ENCODE results near the gene PAPSS1. TPM values are rescaled to one million over a fixed set of nuclear protein-coding genes. Genes with fewer than 3 reads are reported as not detected.

Gene PAPSS1
- total RNA-seq, 1 experiment from 2014 or later: 83.6 TPM

GRCh38 chr4:107740950-107741701, 21.1 kb upstream of the PAPSS1 start:
- no peak overlapping the region for H3K18ac ChIP-seq (ENCODE audit: insufficient read length, low read depth, low read length)
- H4K91ac ChIP-seq (ENCODE audit: insufficient read length, low read depth, low read length): no peak overlapping the region
- Mint-ChIP-seq H3K36me3 (ENCODE audit: insufficient read depth in 1 of 3, low read depth in 3 of 3) (peaks cover 0 to 16% (median 2%) of the 10 kb centered on the region in 3 experiments; a peak in 4 of 7 replicates), H3K4me1 (peaks cover 7 to 9% of the 10 kb centered on the region in 2 experiments), H3K4me3 (no peak overlapping the region), H3K27me3 (ENCODE audit: low read depth) (peaks cover 7% of the 10 kb centered on the region; the same call in 1 of the 2 replicates), H3K27ac (no peak overlapping the region), H3K9me3 (peaks cover 5 to 13% of the 10 kb centered on the region in 2 experiments; a peak in 4 of 5 replicates)
- no peak overlapping the region for H2AFZ ChIP-seq (ENCODE audit: low read length)
- no peaks in the 10 kb centered on the region for H4K20me1 ChIP-seq (ENCODE audit: control insufficient read depth, insufficient read depth, insufficient read length)
- no peaks in the 10 kb centered on the region for H3K27me3 ChIP-seq (ENCODE audit: insufficient read depth, low read length)
- H3T11ph ChIP-seq (ENCODE audit: low read length): no peak overlapping the region
- H3K23ac ChIP-seq (ENCODE audit: insufficient read length, low read depth, low read length): no peak overlapping the region
- no peak overlapping the region for H3K14ac ChIP-seq (ENCODE audit: insufficient read depth, low read length)
- H3K79me1 ChIP-seq (ENCODE audit: insufficient read depth, low read depth, low read length, poor library complexity, severe bottlenecking): no peaks in the 10 kb centered on the region
- H2AK5ac ChIP-seq (ENCODE audit: insufficient read length, low read length): no peak overlapping the region
- no peak overlapping the region for H2BK20ac ChIP-seq (ENCODE audit: low read depth, low read length, poor library complexity, severe bottlenecking)
- no peak overlapping the region for H2BK5ac ChIP-seq (ENCODE audit: insufficient read length, low read length)
- H2BK120ac ChIP-seq (ENCODE audit: low read depth, low read length, poor library complexity, severe bottlenecking): no peak overlapping the region
- no peaks in the 10 kb centered on the region for H3K79me2 ChIP-seq (ENCODE audit: insufficient read depth, low read length)
- H3K4me2 ChIP-seq (ENCODE audit: insufficient read depth, insufficient read length, low read length): no peak overlapping the region
- H2BK12ac ChIP-seq (ENCODE audit: insufficient read length, low read depth, low read length): no peak overlapping the region
- no peak overlapping the region for H3K9ac ChIP-seq (ENCODE audit: extremely low read depth, insufficient read length, low read length)
- no peaks in the 10 kb centered on the region for H3K23me2 ChIP-seq (ENCODE audit: insufficient read length, low read depth, low read length, poor library complexity, severe bottlenecking)
- no peak overlapping the region for H4K5ac ChIP-seq (ENCODE audit: insufficient read length, low read depth, low read length)
- no peak overlapping the region for H3K4ac ChIP-seq (ENCODE audit: low read depth, low read length)
- TF ChIP-seq, protein P1, sequence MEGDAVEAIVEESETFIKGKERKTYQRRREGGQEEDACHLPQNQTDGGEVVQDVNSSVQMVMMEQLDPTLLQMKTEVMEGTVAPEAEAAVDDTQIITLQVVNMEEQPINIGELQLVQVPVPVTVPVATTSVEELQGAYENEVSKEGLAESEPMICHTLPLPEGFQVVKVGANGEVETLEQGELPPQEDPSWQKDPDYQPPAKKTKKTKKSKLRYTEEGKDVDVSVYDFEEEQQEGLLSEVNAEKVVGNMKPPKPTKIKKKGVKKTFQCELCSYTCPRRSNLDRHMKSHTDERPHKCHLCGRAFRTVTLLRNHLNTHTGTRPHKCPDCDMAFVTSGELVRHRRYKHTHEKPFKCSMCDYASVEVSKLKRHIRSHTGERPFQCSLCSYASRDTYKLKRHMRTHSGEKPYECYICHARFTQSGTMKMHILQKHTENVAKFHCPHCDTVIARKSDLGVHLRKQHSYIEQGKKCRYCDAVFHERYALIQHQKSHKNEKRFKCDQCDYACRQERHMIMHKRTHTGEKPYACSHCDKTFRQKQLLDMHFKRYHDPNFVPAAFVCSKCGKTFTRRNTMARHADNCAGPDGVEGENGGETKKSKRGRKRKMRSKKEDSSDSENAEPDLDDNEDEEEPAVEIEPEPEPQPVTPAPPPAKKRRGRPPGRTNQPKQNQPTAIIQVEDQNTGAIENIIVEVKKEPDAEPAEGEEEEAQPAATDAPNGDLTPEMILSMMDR (conservative IDR thresholded peaks at IDR 0.05): no peak
- no peak overlapping the region for H2BK15ac ChIP-seq (ENCODE audit: low read depth, low read length)
- peaks cover 4% of the 10 kb centered on the region; the same call in 1 of the 2 replicates for H3K4me1 ChIP-seq (ENCODE audit: insufficient read depth, low read length)
- no peak overlapping the region for H4K8ac ChIP-seq (replicated peaks; ENCODE audit: insufficient read length, low read depth, low read length)
- H3K56ac ChIP-seq (ENCODE audit: insufficient read length, low read depth, low read length): no peak overlapping the region
- no peak overlapping the region for H3K27ac ChIP-seq (ENCODE audit: insufficient read length, low read depth, low read length)
- H3K9me3 ChIP-seq (ENCODE audit: control insufficient read depth, low read depth, low read length): no peaks in the 10 kb centered on the region
- no CpG with 5 or more reads among the region's 11 CpGs for WGBS (ENCODE audit: extremely low coverage, insufficient read length, low lambda C conversion rate)
- DNase-seq: no peak

All from H9 (cell line).